Endothelial cell of umbilical vein (primary cell): ENCODE results near the gene UBE2F. TPM values are rescaled to one million over a fixed set of nuclear protein-coding genes. Genes with fewer than 3 reads are reported as not detected.

Source experiments
- BruUV-seq: library from RNA; stranded (reverse); fragments of 400-500 nt; replicated peaks from 2 replicates; lab custom pipeline; 2021; lab: Mats Ljungman, UMichigan
- CTCF ChIA-PET: fragments of 300-600, 350-600 bp; sonication (Branson Sonifier 250); formaldehyde crosslinking; loops from one replicate; lab custom pipeline; 2021; ENCODE audit warnings: antibody characterized with exemption, inconsistent platforms; lab: Charles Lee
- POLR2A ChIA-PET: fragments of 300-600, 350-600 bp; sonication (Branson Sonifier 250); formaldehyde crosslinking; loops from one replicate; lab custom pipeline; 2021; ENCODE audit warnings: antibody characterized with exemption, inconsistent platforms; lab: Charles Lee
- DNase-seq: peaks from one replicate; pipeline ENCODE4 v3.0.0-alpha.2; 2011; ENCODE audit warnings: low read depth, low spot score
- FAIRE-seq: peaks from 2 replicates; lab custom pipeline; 2011; peaks lifted over from hg19 to GRCh38; lab: Jason Lieb, UNC
- H2AFZ ChIP-seq: 2 replicates; pipeline ENCODE4 v1.6.0; 2012; ENCODE audit warnings: low read depth, low read length, control low read depth, inconsistent platforms
- H3K27ac ChIP-seq: 2 replicates; pipeline ENCODE4 v1.5.1; 2011; ENCODE audit warnings: low read depth, mild to moderate bottlenecking, control low read depth, low read length, moderate library complexity; ENCODE audit not compliant: insufficient read depth
- H3K27me3 ChIP-seq, 2 experiments: 2 replicates each; pipeline versions ENCODE4 v1.6.0 to v1.6.1; 2011; ENCODE audit warnings: low read length in 2 of 2, mixed read lengths in 1 of 2; ENCODE audit not compliant: control insufficient read depth in 2 of 2, insufficient read depth in 2 of 2
- H3K36me3 ChIP-seq, 2 experiments: 2 replicates in 1 of 2; 3 replicates in 1 of 2; pipeline ENCODE4 v1.5.1; 2011; ENCODE audit warnings: low read length in 2 of 2, mild to moderate bottlenecking in 1 of 2, moderate library complexity in 1 of 2; ENCODE audit not compliant: control insufficient read depth in 2 of 2, insufficient read depth in 2 of 2; ENCODE audit errors: extremely low read depth in 1 of 2
- H3K4me1 ChIP-seq: 3 replicates; pipeline ENCODE4 v1.5.1; 2011; ENCODE audit warnings: mild to moderate bottlenecking, low read length; ENCODE audit not compliant: control insufficient read depth, insufficient read depth; ENCODE audit errors: extremely low read depth
- H3K4me2 ChIP-seq: 2 replicates; pipeline ENCODE4 v1.6.1; 2011; ENCODE audit warnings: low read length, control low read depth, mixed read lengths; ENCODE audit not compliant: insufficient read depth
- H3K4me3 ChIP-seq, 3 experiments: fragments of 200-600 bp in 1 of 3; sonication (generic), shearing (Covaris generic) in 1 of 3; replicated peaks in 1 of 3; 2 replicates each; pipeline ENCODE4 v1.5.1; 2011 to 2016; ENCODE audit warnings: control low read depth in 3 of 3, low read length in 3 of 3, mild to moderate bottlenecking in 2 of 3, inconsistent platforms in 1 of 3, low read depth in 1 of 3, moderate library complexity in 1 of 3; ENCODE audit not compliant: insufficient read depth in 1 of 3
- H3K79me2 ChIP-seq: 2 replicates; pipeline ENCODE4 v1.6.0; 2012; ENCODE audit warnings: low read length, inconsistent platforms; ENCODE audit not compliant: control insufficient read depth, insufficient read depth
- H3K9ac ChIP-seq: replicated peaks from 2 replicates; pipeline ENCODE3; 2011; ENCODE audit warnings: low read length, control low read depth; ENCODE audit not compliant: insufficient read depth; ENCODE audit errors: extremely low read depth
- H3K9me1 ChIP-seq: replicated peaks from 3 replicates; pipeline ENCODE4 v1.6.0; 2011; ENCODE audit warnings: mild to moderate bottlenecking, low read length; ENCODE audit not compliant: control insufficient read depth, insufficient read depth; ENCODE audit errors: extremely low read depth
- H3K9me3 ChIP-seq: replicated peaks from 2 replicates; pipeline ENCODE4 v1.5.1; 2012; ENCODE audit warnings: low read length, inconsistent platforms; ENCODE audit not compliant: control insufficient read depth, insufficient read depth
- H4K20me1 ChIP-seq: replicated peaks from 2 replicates; pipeline ENCODE3; 2011; ENCODE audit warnings: mild to moderate bottlenecking, low read length; ENCODE audit not compliant: control insufficient read depth, insufficient read depth; ENCODE audit errors: extremely low read depth
- EZH2 ChIP-seq: IDR thresholded peaks from 2 replicates; pipeline ENCODE4 v1.6.1; 2012; ENCODE audit warnings: borderline replicate concordance, low read depth, mild to moderate bottlenecking, moderate library complexity, low read length, inconsistent platforms; ENCODE audit not compliant: severe bottlenecking
- FOS ChIP-seq: IDR thresholded peaks from 2 replicates; pipeline ENCODE4 v1.6.1; 2011; ENCODE audit warnings: mild to moderate bottlenecking, low read length, moderate library complexity, borderline replicate concordance; ENCODE audit not compliant: insufficient read depth
- JUN ChIP-seq: IDR thresholded peaks from 2 replicates; pipeline ENCODE4 v1.6.1; 2011; ENCODE audit warnings: borderline replicate concordance, low read depth; ENCODE audit not compliant: insufficient read length, insufficient read depth
- MYC ChIP-seq: IDR thresholded peaks from one replicate; pipeline ENCODE4 v1.6.1; 2011; ENCODE audit warnings: mild to moderate bottlenecking, low read depth, low read length
- POLR2A ChIP-seq: IDR thresholded peaks from 2 replicates; pipeline ENCODE4 v1.6.1; 2012; ENCODE audit warnings: low read depth, mild to moderate bottlenecking, control low read depth, low read length
- POLR2AphosphoS5 ChIP-seq: IDR thresholded peaks from 2 replicates; pipeline ENCODE4 v1.6.1; 2012; ENCODE audit warnings: low read depth, mild to moderate bottlenecking, control low read depth, low read length, moderate library complexity; ENCODE audit not compliant: insufficient read depth
- dilution Hi-C: fragments of 300-500 bp; cut with MboI; formaldehyde crosslinking; loops from one replicate; pipeline ENCODE4 v1.15.0; 2019; ENCODE audit warnings: low sequenced_read_pairs; ENCODE audit not compliant: extremely low pct_ligation_motif_present
- intact Hi-C: fragments of 100-400 bp; cut with micrococcal nuclease; formaldehyde crosslinking; loops from one replicate; pipeline ENCODE4 v1.10.0; 2022
- polyA plus RNA-seq, 4 experiments: library from polyadenylated mRNA; depleted of rRNA in 3 of 4; stranded (reverse) in 3 of 4; unstranded in 1 of 4; fragments of >200 nt; gene quantifications; 2 replicates each; pipeline versions ENCODE4 v1.2.1 to v1.2.3, GENCODE V29; 2011 to 2012; ENCODE audit warnings: missing spikeins in 1 of 4
- total RNA-seq: library from RNA; stranded (reverse); gene quantifications from 2 replicates; pipeline ENCODE4 v1.2.3, GENCODE V29; 2021
- TF ChIP-seq, protein P1 (sequence below), 2 donors: IDR thresholded peaks; 1 replicate in 1 of 2; 2 replicates in 1 of 2; pipeline ENCODE4 v1.5.1; 2011; ENCODE audit warnings: low read length in 2 of 2, mild to moderate bottlenecking in 2 of 2, moderate library complexity in 2 of 2, control low read depth in 1 of 2, inconsistent platforms in 1 of 2, low read depth in 1 of 2; ENCODE audit not compliant: insufficient read depth in 1 of 2; ENCODE audit errors: extremely low read depth in 1 of 2
- TF ChIP-seq, protein P2 (sequence below): IDR thresholded peaks from 2 replicates; pipeline ENCODE4 v1.6.1; 2011; ENCODE audit not compliant: insufficient read depth, insufficient read length

The UBE2F gene
- total and polyA plus RNA-seq, 2 donors (not counting 3 experiments of a cell fraction or from before 2014, with no cell fraction given) = 42.3 to 45.6 TPM

DNA sequence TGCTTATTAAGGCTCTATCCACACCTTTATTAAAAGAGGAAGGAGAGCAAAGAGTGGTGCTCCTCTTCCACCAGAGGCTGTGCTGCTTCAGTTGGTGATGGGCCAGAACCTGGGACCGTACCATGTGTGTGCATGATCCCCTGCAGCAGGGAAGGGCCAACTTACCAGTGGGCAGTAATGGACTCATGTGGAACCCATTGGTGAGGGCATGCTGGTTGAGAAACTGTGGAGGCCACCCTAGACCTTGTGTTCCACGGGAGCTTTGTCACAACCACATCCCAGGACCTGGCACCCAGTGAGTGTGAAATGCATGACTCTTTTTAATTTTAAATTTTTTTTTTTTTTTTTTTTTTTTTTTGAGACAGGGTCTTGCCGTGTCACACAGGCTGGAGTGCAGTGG is 5.4 kb downstream of the UBE2F start:
- H3K27me3 ChIP-seq = no peaks in the 10 kb centered on the region
- H3K79me2 ChIP-seq = peaks cover 47% of the 10 kb centered on the region
- no peaks in the 10 kb centered on the region for H3K9me1 ChIP-seq
- peaks cover 0 to 3% of the 10 kb centered on the region in 2 experiments for H3K36me3 ChIP-seq
- DNase-seq (no peak), FAIRE-seq (no peak)
- peaks cover 7% of the 10 kb centered on the region for H3K4me1 ChIP-seq
- CTCF ChIA-PET = no interaction called here
- no peaks in the 10 kb centered on the region for H4K20me1 ChIP-seq
- POLR2A ChIA-PET = no interaction called here
- no peak overlapping the region for H3K4me3 ChIP-seq
- H2AFZ ChIP-seq = no peak overlapping the region
- dilution Hi-C loops = no loop called here
- no peaks in the 10 kb centered on the region for H3K9me3 ChIP-seq
- TF ChIP-seq POLR2AphosphoS5 (no peak), EZH2 (no peak), MYC (no peak), FOS (no peak)
- TF ChIP-seq, protein P1, sequence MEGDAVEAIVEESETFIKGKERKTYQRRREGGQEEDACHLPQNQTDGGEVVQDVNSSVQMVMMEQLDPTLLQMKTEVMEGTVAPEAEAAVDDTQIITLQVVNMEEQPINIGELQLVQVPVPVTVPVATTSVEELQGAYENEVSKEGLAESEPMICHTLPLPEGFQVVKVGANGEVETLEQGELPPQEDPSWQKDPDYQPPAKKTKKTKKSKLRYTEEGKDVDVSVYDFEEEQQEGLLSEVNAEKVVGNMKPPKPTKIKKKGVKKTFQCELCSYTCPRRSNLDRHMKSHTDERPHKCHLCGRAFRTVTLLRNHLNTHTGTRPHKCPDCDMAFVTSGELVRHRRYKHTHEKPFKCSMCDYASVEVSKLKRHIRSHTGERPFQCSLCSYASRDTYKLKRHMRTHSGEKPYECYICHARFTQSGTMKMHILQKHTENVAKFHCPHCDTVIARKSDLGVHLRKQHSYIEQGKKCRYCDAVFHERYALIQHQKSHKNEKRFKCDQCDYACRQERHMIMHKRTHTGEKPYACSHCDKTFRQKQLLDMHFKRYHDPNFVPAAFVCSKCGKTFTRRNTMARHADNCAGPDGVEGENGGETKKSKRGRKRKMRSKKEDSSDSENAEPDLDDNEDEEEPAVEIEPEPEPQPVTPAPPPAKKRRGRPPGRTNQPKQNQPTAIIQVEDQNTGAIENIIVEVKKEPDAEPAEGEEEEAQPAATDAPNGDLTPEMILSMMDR (IDR thresholded peaks at IDR 0.05; ENCODE audit: extremely low read depth in 1 of 2, insufficient read depth in 1 of 2, low read depth in 1 of 2, low read length in 2 of 2) = no peak
- no peak overlapping the region for H3K9ac ChIP-seq
- H3K4me2 ChIP-seq = no peak overlapping the region
- intact Hi-C loops = no loop called here
- no TSS peak for BruUV-seq
- H3K27ac ChIP-seq = no peak overlapping the region

DNA sequence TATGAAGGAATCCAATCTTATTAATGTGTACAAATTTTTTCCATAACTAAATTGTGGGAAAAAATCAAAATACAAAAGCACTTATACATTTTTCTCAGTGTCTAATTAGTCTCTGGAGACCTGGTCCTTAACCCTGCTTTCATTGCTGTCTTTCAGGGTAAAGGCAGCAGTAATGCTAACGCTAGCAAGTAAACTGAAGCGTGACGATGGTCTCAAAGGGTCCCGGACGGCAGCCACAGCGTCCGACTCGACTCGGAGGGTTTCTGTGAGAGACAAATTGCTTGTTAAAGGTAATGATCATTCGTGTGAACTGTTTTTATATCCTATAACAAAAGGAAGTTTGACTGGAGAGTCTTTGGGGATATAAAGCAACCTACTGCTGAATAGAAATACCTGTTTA is 6.1 kb downstream of the UBE2F start:
- Histone ChIP-seq H2AFZ (no peak overlapping the region), H3K4me2 (no peak overlapping the region), H3K36me3 (peaks cover 0 to 5% of the 10 kb centered on the region in 2 experiments), H4K20me1 (no peaks in the 10 kb centered on the region), H3K27ac (no peak overlapping the region), H3K4me1 (peaks cover 4% of the 10 kb centered on the region), H3K27me3 (no peaks in the 10 kb centered on the region), H3K4me3 (no peak overlapping the region), H3K79me2 (peaks cover 41% of the 10 kb centered on the region), H3K9ac (no peak overlapping the region), H3K9me3 (no peaks in the 10 kb centered on the region), H3K9me1 (no peaks in the 10 kb centered on the region)
- ChIA-PET CTCF (no interaction called here), POLR2A (no interaction called here)
- no TSS peak for BruUV-seq
- TF ChIP-seq POLR2AphosphoS5 (no peak), JUN (no peak), EZH2 (no peak), MYC (no peak), POLR2A (no peak), FOS (no peak)
- TF ChIP-seq, protein P2, sequence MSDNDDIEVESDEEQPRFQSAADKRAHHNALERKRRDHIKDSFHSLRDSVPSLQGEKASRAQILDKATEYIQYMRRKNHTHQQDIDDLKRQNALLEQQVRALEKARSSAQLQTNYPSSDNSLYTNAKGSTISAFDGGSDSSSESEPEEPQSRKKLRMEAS = no peak
- TF ChIP-seq, protein P1 (IDR thresholded peaks at IDR 0.05; ENCODE audit: extremely low read depth in 1 of 2, insufficient read depth in 1 of 2, low read depth in 1 of 2, low read length in 2 of 2) = no peak
- DNase-seq (no peak), FAIRE-seq (no peak)
- dilution Hi-C loops (no loop called here), intact Hi-C loops (no loop called here)
